ENCODE measurements around the gene ZNF177.

The ZNF177 gene

GRCh38 chr19:9430444-9430843 lies 67.6 kb downstream of the ZNF177 start:
- no peak for DNase-seq (ENCODE audit: low read depth in 2 of 2)

DNA sequence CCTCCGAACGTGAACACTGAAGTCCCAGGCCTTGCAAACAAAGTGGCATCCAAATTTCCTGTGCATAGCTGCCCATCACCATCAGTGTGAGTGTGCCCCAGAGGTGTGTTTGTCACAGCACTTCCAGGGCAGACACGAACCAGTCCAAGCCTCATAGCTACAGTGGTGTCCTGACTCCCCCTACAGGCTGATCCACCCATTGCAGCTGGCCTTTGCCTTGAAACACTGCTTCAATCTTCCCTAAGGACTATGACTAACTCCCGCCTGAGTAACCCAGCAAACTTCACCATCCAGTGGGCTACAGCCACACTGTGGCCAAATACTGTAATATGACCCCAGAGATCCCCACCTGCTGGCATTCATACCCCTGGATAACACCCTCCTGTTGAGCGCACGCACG lies 68.7 kb downstream of the ZNF177 start:
- peak in 1 of 2 donors; percentile 18 for DNase-seq (ENCODE audit: low read depth in 2 of 2)
